ENCODE data around the gene DDIAS.

Gene DDIAS

GRCh38 chr11:82898241-82898640 lies 3.3 kb upstream of the DDIAS start:
- no peak for TF ChIP-seq CTCF (IDR thresholded peaks at IDR 0.05; ENCODE audit: borderline replicate concordance, insufficient read depth, low read depth, low read length)

GRCh38 chr11:82899186-82899820 lies 2.2 kb upstream of the DDIAS start:
- no peak for TF ChIP-seq CTCF (IDR thresholded peaks at IDR 0.05; ENCODE audit: borderline replicate concordance, insufficient read depth, low read depth, low read length)
- H3K4me3 ChIP-seq (ENCODE audit: low read depth, low read length): no peak overlapping the region

More at GRCh38 chr11:82898241-82898640, 3.3 kb upstream of the DDIAS start:
- no peak overlapping the region for H3K4me3 ChIP-seq (ENCODE audit: low read depth, low read length)

- H3K4me3 ChIP-seq (ENCODE audit: low read depth, low read length): peak overlapping the region; percentile 71
- TF ChIP-seq CTCF (IDR thresholded peaks at IDR 0.05; ENCODE audit: borderline replicate concordance, insufficient read depth, low read depth, low read length): no peak
Measured at GRCh38 chr11:82899957-82900276, 1.6 kb upstream of the DDIAS start.

GRCh38 chr11:82900277-82901164 lies 1.0 kb upstream of the DDIAS start, which contains the start of gene PRCP:
PRCP (minus strand) TSS chr11:82900430; CDS start chr11:82900402, 28 bp downstream.
- TF ChIP-seq CTCF (IDR thresholded peaks at IDR 0.05; ENCODE audit: borderline replicate concordance, insufficient read depth, low read depth, low read length): 0 out of 2 replicates have a peak, but pooled peaks have one; percentile 11
- peak within 1 kb of the TSS; percentile 71 for H3K4me3 ChIP-seq (ENCODE audit: low read depth, low read length)

- peak overlapping the region; percentile 67 for H3K4me3 ChIP-seq (ENCODE audit: low read depth, low read length)
- TF ChIP-seq CTCF (IDR thresholded peaks at IDR 0.05; ENCODE audit: borderline replicate concordance, insufficient read depth, low read depth, low read length): no peak
Measured at GRCh38 chr11:82901922-82902485, 468 bp downstream of the DDIAS start.

- TF ChIP-seq CTCF (IDR thresholded peaks at IDR 0.05; ENCODE audit: borderline replicate concordance, insufficient read depth, low read depth, low read length): no peak
- no peak overlapping the region for H3K4me3 ChIP-seq (ENCODE audit: low read depth, low read length)
Measured at GRCh38 chr11:82902880-82903279, 1.3 kb downstream of the DDIAS start.
